ENCODE data around the gene ZFP36L1.

ZFP36L1 gene

GRCh38 chr14:68794851-68795596, 2.2 kb upstream of the ZFP36L1 start:
- DNase-seq = peak; percentile 62

- DNase-seq = peak; percentile 84
These were observed 1.4 kb upstream of the ZFP36L1 start for GRCh38 chr14:68794130-68794850.

DNA sequence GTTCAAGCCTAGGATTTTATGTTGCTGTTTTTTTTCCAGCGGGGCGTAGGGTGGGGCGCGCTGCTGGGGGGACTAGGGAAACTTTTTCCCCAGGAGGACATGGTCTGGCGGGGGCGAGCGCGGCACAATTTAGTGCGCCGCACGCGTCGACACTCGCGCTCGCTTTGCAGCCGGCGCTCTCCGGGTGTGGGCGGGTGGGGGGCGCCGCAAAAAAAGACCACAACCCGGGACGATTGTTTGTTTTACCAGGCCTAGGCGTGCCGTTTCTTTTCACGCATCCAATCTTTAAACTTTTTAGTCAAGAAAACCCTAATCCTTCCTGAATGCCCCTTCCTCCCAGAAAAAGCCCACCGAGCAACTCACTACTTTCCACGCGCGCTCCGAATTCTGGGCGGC, 865 bp upstream of the ZFP36L1 start:
- peak; percentile 61 for DNase-seq

GRCh38 chr14:68792678-68792978, 239 bp downstream of the ZFP36L1 start:
- no peak for DNase-seq

DNA sequence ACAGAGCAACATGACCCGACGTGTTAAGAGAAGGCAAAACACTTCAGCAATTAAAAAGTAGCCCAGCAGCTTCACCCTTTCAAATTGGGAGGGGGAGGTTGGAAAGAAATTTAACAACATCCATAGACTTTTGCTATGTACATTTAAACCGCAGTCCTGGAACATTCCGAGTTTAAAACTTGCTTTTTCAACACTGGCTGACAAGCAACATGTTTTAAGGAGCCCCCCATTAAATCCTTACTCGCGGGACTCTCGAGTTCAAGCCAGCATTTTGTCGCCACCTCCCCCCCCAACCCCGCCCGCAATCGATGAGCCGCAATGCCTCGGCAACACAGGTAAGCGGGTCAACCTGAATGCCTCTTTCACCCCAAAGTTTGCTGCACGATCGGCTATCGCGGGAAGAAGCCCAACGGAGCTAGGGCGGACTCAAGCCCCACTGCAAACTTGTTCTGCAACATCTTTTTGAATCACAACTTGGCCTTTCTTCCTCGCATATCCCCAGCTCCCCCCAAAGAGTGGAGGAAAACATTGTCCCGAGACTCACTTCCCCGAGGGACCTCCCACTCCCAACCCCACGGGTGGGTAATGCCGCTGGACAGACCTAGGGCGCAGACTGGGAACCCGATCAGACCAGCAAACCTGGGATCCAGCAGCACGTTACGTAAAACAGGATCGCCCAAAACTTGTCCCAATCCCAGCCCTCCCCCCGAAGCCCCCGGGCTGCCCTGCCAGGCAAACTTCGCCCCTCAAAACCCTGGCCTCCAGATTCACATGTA, 777 bp downstream of the ZFP36L1 start:
- no peak for DNase-seq

GRCh38 chr14:68791078-68791901, 1.6 kb downstream of the ZFP36L1 start:
- no peak for DNase-seq

- DNase-seq = peak; percentile 78
These were observed 2.2 kb downstream of the ZFP36L1 start for GRCh38 chr14:68790644-68791077.

DNA sequence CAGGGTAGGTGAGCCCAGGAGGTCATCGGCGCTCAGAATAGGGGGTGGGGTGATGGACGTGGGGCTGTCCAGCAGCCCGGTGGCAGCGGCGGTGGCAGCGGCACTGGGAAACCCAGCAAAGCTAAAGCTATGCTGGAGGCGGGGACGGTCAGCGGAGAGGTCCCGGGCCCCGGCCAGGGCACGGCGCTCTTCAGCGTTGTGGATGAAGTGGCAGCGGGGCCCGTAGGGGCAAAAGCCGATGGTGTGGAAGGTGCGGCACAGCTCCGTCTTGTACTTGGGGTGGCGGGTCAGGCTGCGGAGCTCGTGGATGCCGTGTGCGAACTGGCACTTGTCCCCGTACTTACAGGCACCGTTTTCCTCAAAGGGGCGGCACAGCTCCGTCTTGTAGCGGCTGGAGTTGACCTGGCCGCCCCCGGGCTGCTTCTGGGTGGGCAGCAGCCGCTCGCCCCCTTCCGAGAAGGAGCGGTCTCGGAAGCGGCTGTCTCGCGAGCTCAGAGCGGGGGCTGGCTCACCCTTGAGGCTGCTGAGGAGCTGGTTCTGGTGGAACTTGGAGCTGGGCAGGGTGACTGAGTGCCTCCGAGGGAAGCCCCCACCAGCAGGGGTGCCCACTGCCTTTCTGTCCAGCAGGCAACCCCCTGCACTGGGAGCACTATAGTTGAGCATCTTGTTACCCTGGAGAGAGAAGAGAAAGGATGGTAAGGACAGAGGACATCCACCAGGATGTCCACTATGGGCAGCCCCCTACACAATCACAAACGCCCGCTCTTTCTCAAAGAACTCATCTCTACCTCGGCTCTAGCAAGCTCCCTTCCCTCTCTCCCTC, 2.8 kb downstream of the ZFP36L1 start:
- no peak for DNase-seq

GRCh38 chr14:68788996-68789820, 3.7 kb downstream of the ZFP36L1 start:
- DNase-seq = peak; percentile 85

- DNase-seq = no peak
These were observed 4.4 kb downstream of the ZFP36L1 start for GRCh38 chr14:68788275-68788995.

GRCh38 chr14:68787092-68787992, 5.5 kb downstream of the ZFP36L1 start:
- DNase-seq = no peak

DNA sequence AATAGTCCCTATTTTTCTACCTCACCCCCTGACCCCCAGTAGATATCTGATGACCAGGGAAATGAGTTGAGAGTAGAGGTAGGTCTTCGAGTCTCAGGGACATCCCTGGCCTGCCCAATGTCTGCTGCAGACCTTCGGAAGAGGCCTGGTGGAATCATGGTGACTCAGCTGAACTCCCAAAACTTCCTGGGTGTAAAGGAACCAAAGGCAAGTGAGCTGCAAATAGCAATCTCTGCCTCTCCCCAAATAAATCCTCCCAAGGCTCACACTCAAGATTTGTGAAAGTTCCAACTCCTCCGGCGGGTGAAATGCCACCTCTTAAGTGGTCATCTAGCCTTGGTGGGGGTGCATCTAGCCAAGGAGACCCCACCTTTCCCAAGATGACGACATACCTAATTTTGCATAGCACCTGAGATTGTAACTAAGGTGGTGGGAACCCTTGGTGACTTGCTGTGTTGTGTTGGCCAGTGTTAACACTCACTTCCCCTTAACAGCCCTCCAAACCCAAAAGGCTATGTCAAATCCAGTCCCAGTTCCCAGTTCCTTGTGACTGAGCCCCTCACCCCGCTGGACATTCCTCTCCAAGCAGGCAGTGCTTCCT, 6.3 kb downstream of the ZFP36L1 start:
- no peak for DNase-seq

- no peak for DNase-seq
These were observed 7.1 kb downstream of the ZFP36L1 start for GRCh38 chr14:68785534-68786490.

GRCh38 chr14:68784978-68785533, 7.8 kb downstream of the ZFP36L1 start:
- DNase-seq = no peak

DNA sequence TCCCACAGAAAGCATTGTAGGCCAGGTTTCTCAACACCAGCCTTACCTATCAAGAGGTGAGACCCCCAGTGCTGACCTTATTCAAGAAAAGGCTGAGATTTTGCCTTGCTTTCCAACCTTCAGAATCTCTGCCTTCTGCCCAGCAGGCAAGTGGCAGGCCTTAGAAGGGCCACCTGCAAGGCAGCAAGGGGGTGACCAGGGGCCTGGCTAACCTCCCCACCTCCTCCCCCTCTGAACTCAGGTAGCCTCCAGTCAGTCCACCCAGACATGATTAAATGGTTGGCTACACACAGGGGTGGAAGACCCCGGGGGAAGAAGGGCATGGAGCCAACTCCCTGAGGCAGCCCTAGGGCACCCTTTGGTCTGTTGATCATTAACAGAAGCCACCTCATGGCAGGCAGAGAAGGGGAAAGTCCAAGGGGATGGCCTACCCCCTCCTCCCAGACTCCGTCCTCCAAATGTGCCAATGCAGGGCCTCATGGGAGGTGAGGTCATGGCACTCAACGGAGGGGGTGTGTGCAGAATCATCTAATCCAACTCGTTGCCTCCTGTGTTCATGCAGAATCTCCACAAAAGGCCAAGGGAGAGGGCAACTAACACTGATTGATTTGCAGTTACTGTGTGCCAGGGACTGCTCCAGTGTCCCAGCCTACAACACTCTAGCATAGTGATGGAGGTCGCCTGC, 8.5 kb downstream of the ZFP36L1 start:
- DNase-seq = no peak

DNA sequence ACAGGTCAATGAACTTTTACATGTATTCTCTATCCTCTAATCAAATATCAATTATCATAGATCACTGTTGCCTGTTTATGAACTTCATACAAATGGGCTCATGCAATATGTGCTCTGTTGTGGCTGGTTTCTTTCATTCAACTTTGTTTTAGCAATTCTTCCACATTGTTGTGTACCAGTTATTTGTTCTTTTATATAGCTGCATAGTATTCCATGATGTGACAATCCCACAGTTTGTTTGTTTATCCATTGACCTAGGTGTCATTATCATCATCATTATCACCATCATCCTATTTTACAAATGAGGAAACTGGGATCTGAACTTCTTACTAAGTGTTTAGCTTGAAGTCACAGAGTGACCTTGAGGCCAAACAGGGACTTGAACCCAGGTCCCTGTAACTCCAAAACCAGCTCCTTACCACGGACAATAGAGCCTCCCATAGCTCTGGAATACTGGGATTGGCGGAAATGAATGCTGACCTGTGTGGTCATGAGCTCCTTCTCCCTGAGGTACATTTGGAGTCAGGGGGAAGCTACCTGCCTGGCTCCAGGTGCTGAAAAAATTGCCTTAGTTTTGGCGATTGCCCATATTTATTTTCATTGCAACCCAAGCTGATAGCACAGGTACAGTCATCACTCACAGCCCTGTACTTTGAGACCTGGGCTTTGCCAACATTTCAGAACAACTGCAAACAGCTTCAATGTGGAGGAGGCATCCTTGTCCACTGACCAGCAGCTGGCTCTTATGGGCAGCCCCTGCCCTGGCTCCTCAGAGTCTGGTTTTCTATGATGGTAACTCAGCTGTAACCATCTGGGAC, 9.2 kb downstream of the ZFP36L1 start:
- DNase-seq = no peak

Data from stimulated activated CD4-positive, alpha-beta T cell treated with anti-CD3 and anti-CD28 coated beads, Interleukin-4, amount 100 ng/mL, for 1 hour (primary cell).